ENCODE data around the gene SIPA1.

GRCh38 chr11:65595131-65595530 lies 42.8 kb upstream of the SIPA1 start:
- TF ChIP-seq ATF2 (CRISPR knock-in tag; IDR thresholded peaks at IDR 0.05; ENCODE audit: borderline replicate concordance, low read depth) = no peak
- no peak for TF ChIP-seq ZNF232 (CRISPR knock-in tag; IDR thresholded peaks at IDR 0.05)
- no peak for TF ChIP-seq CTCF (IDR thresholded peaks at IDR 0.05)
- TF ChIP-seq SMAD4 (CRISPR knock-in tag; IDR thresholded peaks at IDR 0.05) = no peak
- TF ChIP-seq CBFB (CRISPR knock-in tag; IDR thresholded peaks at IDR 0.05; ENCODE audit: low read depth) = no peak
- TF ChIP-seq ZNF423 (CRISPR knock-in tag; IDR thresholded peaks at IDR 0.05) = no peak

Data from WTC11 (cell line).